ENCODE data around the gene PHACTR4. TPM values are rescaled to one million over a fixed set of nuclear protein-coding genes. Genes with fewer than 3 reads are reported as not detected.
"Not testable (repeated sequence)": the region's sequence is repeated elsewhere in the genome, so short reads cannot be mapped to it uniquely, and the experiment has no call there.

The PHACTR4 gene
- total RNA-seq, 2 donors from 2014 or later, result 29.7 to 33.7 TPM

GRCh38 chr1:28421744-28422143, 52.2 kb downstream of the PHACTR4 start:
- no peaks in the 10 kb centered on the region for H3K27me3 Mint-ChIP-seq (ENCODE audit: low read depth)

GRCh38 chr1:28426831-28427230, 57.3 kb downstream of the PHACTR4 start:
- Mint-ChIP-seq H3K27ac (no peak overlapping the region), H3K9me3 (no peaks in the 10 kb centered on the region), H3K4me1 (ENCODE audit: low read depth) (peaks cover 14% of the 10 kb centered on the region), H3K27me3 (ENCODE audit: low read depth) (no peaks in the 10 kb centered on the region), H3K4me3 (no peak overlapping the region), H3K36me3 (ENCODE audit: insufficient read depth in 2 of 2) (no peaks in the 10 kb centered on the region)
- DNase-seq (no peak), ATAC-seq (replicated peaks in 1 of 2) (no peak)

More at GRCh38 chr1:28421744-28422143, 52.2 kb downstream of the PHACTR4 start:
- Mint-ChIP-seq H3K27ac (no peak overlapping the region), H3K36me3 (ENCODE audit: insufficient read depth in 2 of 2) (no peaks in the 10 kb centered on the region), H3K4me3 (no peak overlapping the region), H3K4me1 (ENCODE audit: low read depth) (peaks cover 21% of the 10 kb centered on the region), H3K9me3 (no peaks in the 10 kb centered on the region)
- ATAC-seq (replicated peaks in 1 of 2), result no peak
- no peak for DNase-seq

GRCh38 chr1:28428012-28428411, 58.5 kb downstream of the PHACTR4 start:
- H3K4me3 Mint-ChIP-seq, result no peak overlapping the region
- ATAC-seq (replicated peaks in 1 of 2) (no peak), DNase-seq (no peak)
- H3K36me3 Mint-ChIP-seq (ENCODE audit: insufficient read depth in 2 of 2), result no peaks in the 10 kb centered on the region
- H3K27me3 Mint-ChIP-seq (ENCODE audit: low read depth), result no peaks in the 10 kb centered on the region
- H3K9me3 Mint-ChIP-seq, result no peaks in the 10 kb centered on the region
- H3K4me1 Mint-ChIP-seq (ENCODE audit: low read depth), result peaks cover 14% of the 10 kb centered on the region
- no peak overlapping the region for H3K27ac Mint-ChIP-seq

GRCh38 chr1:28428990-28429520, 59.5 kb downstream of the PHACTR4 start:
- ATAC-seq (replicated peaks in 1 of 2) (no peak), DNase-seq (no peak)
- H3K27me3 Mint-ChIP-seq (ENCODE audit: low read depth), result no peaks in the 10 kb centered on the region
- no peaks in the 10 kb centered on the region for H3K9me3 Mint-ChIP-seq
- no peak overlapping the region for H3K4me3 Mint-ChIP-seq
- peaks cover 14% of the 10 kb centered on the region for H3K4me1 Mint-ChIP-seq (ENCODE audit: low read depth)
- no peak overlapping the region for H3K27ac Mint-ChIP-seq
- no peaks in the 10 kb centered on the region for H3K36me3 Mint-ChIP-seq (ENCODE audit: insufficient read depth in 2 of 2)

- DNase-seq, result no peak
- Mint-ChIP-seq H3K36me3 (ENCODE audit: insufficient read depth in 2 of 2) (no peaks in the 10 kb centered on the region), H3K27ac (no peak overlapping the region), H3K4me3 (no peak overlapping the region), H3K4me1 (ENCODE audit: low read depth) (peaks cover 29% of the 10 kb centered on the region), H3K27me3 (ENCODE audit: low read depth) (no peaks in the 10 kb centered on the region), H3K9me3 (no peaks in the 10 kb centered on the region)
- ATAC-seq (replicated peaks in 1 of 2), result no peak
These were observed 66.8 kb downstream of the PHACTR4 start for GRCh38 chr1:28436211-28436769.

GRCh38 chr1:28437264-28437923, 67.9 kb downstream of the PHACTR4 start:
- no peaks in the 10 kb centered on the region for H3K36me3 Mint-ChIP-seq (ENCODE audit: insufficient read depth in 2 of 2)

GRCh38 chr1:28437924-28438699, 68.6 kb downstream of the PHACTR4 start:
- ATAC-seq (replicated peaks in 1 of 2) (peak in 1 of 2 donors; percentile 33), DNase-seq (no peak)
- H3K4me3 Mint-ChIP-seq, result peak overlapping the region; percentile 43 to 67
- no peaks in the 10 kb centered on the region for H3K36me3 Mint-ChIP-seq (ENCODE audit: insufficient read depth in 2 of 2)
- peaks cover 29% of the 10 kb centered on the region for H3K4me1 Mint-ChIP-seq (ENCODE audit: low read depth)
- H3K27ac Mint-ChIP-seq, result peak overlapping the region; percentile 77
- H3K27me3 Mint-ChIP-seq (ENCODE audit: low read depth), result no peaks in the 10 kb centered on the region
- H3K9me3 Mint-ChIP-seq, result no peaks in the 10 kb centered on the region

More at GRCh38 chr1:28437264-28437923, 67.9 kb downstream of the PHACTR4 start:
- H3K9me3 Mint-ChIP-seq, result no peaks in the 10 kb centered on the region
- no peak for ATAC-seq (replicated peaks in 1 of 2)
- H3K27ac Mint-ChIP-seq, result peak overlapping the region; percentile 30
- peak overlapping the region; percentile 43 to 67 for H3K4me3 Mint-ChIP-seq
- no peaks in the 10 kb centered on the region for H3K27me3 Mint-ChIP-seq (ENCODE audit: low read depth)
- no peak for DNase-seq
- H3K4me1 Mint-ChIP-seq (ENCODE audit: low read depth), result peaks cover 29% of the 10 kb centered on the region

- Mint-ChIP-seq H3K27ac (no peak overlapping the region), H3K4me3 (no peak overlapping the region), H3K36me3 (ENCODE audit: insufficient read depth in 2 of 2) (no peaks in the 10 kb centered on the region), H3K9me3 (no peaks in the 10 kb centered on the region), H3K27me3 (ENCODE audit: low read depth) (no peaks in the 10 kb centered on the region), H3K4me1 (ENCODE audit: low read depth) (peaks cover 29% of the 10 kb centered on the region)
- DNase-seq (no peak), ATAC-seq (replicated peaks in 1 of 2) (peak; percentile 31 to 41)
These were observed 69.8 kb downstream of the PHACTR4 start for GRCh38 chr1:28439320-28439719.

GRCh38 chr1:28441674-28442073, 72.1 kb downstream of the PHACTR4 start:
- DNase-seq (no peak), ATAC-seq (replicated peaks in 1 of 2) (no peak)
- H3K36me3 Mint-ChIP-seq (ENCODE audit: insufficient read depth in 2 of 2), result no peaks in the 10 kb centered on the region
- no peaks in the 10 kb centered on the region for H3K27me3 Mint-ChIP-seq (ENCODE audit: low read depth)
- H3K4me1 Mint-ChIP-seq (ENCODE audit: low read depth), result peaks cover 29% of the 10 kb centered on the region
- H3K4me3 Mint-ChIP-seq, result no peak overlapping the region
- H3K27ac Mint-ChIP-seq, result no peak overlapping the region
- H3K9me3 Mint-ChIP-seq, result no peaks in the 10 kb centered on the region

GRCh38 chr1:28443550-28443949, 74.0 kb downstream of the PHACTR4 start:
- H3K36me3 Mint-ChIP-seq (ENCODE audit: insufficient read depth in 2 of 2), result no peaks in the 10 kb centered on the region
- peaks cover 26% of the 10 kb centered on the region for H3K4me1 Mint-ChIP-seq (ENCODE audit: low read depth)
- DNase-seq (no peak), ATAC-seq (replicated peaks in 1 of 2) (no peak)
- no peaks in the 10 kb centered on the region for H3K27me3 Mint-ChIP-seq (ENCODE audit: low read depth)
- no peaks in the 10 kb centered on the region for H3K9me3 Mint-ChIP-seq
- H3K4me3 Mint-ChIP-seq, result no peak overlapping the region
- H3K27ac Mint-ChIP-seq, result no peak overlapping the region

GRCh38 chr1:28447679-28448078, 78.1 kb downstream of the PHACTR4 start:
- DNase-seq (no peak), ATAC-seq (replicated peaks in 1 of 2) (no peak)
- H3K9me3 Mint-ChIP-seq, result no peaks in the 10 kb centered on the region
- H3K4me1 Mint-ChIP-seq (ENCODE audit: low read depth), result peaks cover 24% of the 10 kb centered on the region
- H3K4me3 Mint-ChIP-seq, result no peak overlapping the region
- no peaks in the 10 kb centered on the region for H3K27me3 Mint-ChIP-seq (ENCODE audit: low read depth)
- no peaks in the 10 kb centered on the region for H3K36me3 Mint-ChIP-seq (ENCODE audit: insufficient read depth in 2 of 2)
- peak overlapping the region; percentile 69 for H3K27ac Mint-ChIP-seq

- DNase-seq; ATAC-seq (replicated peaks in 1 of 2); H3K9me3 Mint-ChIP-seq; H3K27me3 Mint-ChIP-seq (ENCODE audit: low read depth); H3K36me3 Mint-ChIP-seq (ENCODE audit: insufficient read depth in 2 of 2): not testable (repeated sequence)
- Mint-ChIP-seq H3K4me3 (peak overlapping the region in 1 of 2 donors; percentile 46), H3K27ac (peak overlapping the region; percentile 69), H3K4me1 (ENCODE audit: low read depth) (peaks cover 24% of the 10 kb centered on the region)
These were observed 78.6 kb downstream of the PHACTR4 start for GRCh38 chr1:28448094-28448611.

GRCh38 chr1:28449904-28450303, 80.4 kb downstream of the PHACTR4 start:
- H3K9me3 Mint-ChIP-seq, result no peaks in the 10 kb centered on the region
- H3K27ac Mint-ChIP-seq, result peak overlapping the region; percentile 82
- ATAC-seq (replicated peaks in 1 of 2) (peak; percentile 98 to 99), DNase-seq (peak; percentile 66 to 68)
- H3K36me3 Mint-ChIP-seq (ENCODE audit: insufficient read depth in 2 of 2), result no peaks in the 10 kb centered on the region
- H3K27me3 Mint-ChIP-seq (ENCODE audit: low read depth), result no peaks in the 10 kb centered on the region
- peak overlapping the region in 1 of 2 donors; percentile 58 for H3K4me3 Mint-ChIP-seq
- peaks cover 24% of the 10 kb centered on the region for H3K4me1 Mint-ChIP-seq (ENCODE audit: low read depth)
